Erythroblast (primary cell): ENCODE measurements around the gene GRIK1.

Experiments
- GATA1 ChIP-seq: IDR thresholded peaks from 2 replicates; pipeline ENCODE4 v1.6.1; 2011; ENCODE audit warnings: low read depth, mild to moderate bottlenecking, control low read depth, low read length, moderate library complexity
- POLR2A ChIP-seq: IDR thresholded peaks from 2 replicates; pipeline ENCODE4 v1.6.1; 2011; ENCODE audit warnings: mild to moderate bottlenecking, low read length

GRCh38 chr21:29583424-29583924 lies 356.3 kb downstream of the GRIK1 start:
- TF ChIP-seq POLR2A: no peak
- TF ChIP-seq GATA1: no peak
